ENCODE data around the gene HIP1.
"Not testable (repeated sequence)": the region's sequence is repeated elsewhere in the genome, so short reads cannot be mapped to it uniquely, and the experiment has no call there.

HIP1 gene

DNA sequence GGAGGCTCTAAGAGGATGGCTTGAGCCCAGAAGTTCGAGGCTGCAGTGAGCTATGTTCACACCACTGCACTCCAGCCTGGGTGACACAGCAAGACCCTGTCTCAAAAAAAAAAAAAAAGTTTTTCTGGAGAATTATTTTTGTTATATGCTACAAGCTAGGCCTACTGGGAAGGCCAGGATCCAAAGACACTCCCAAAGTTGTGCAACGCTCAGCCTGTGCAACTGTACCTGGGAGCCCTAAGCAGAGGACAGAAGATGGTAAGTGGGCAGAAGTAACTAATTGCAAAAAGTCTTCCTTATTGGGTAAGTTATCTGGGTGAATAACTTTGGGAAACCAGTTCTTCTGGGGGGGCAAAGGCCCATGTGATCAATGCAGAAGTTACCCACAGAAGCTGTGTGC, 17.3 kb downstream of the HIP1 start:
- no peaks in the 10 kb centered on the region for H3K36me3 ChIP-seq (ENCODE audit: control insufficient read depth, insufficient read depth, low read length)
- no peaks in the 10 kb centered on the region for H3K27me3 ChIP-seq (ENCODE audit: control insufficient read depth, insufficient read depth, low read length)
- no peak overlapping the region for H3K9ac ChIP-seq (ENCODE audit: low read depth, low read length)
- no peaks in the 10 kb centered on the region for H3K4me1 ChIP-seq (ENCODE audit: control insufficient read depth, insufficient read depth, low read length)
- no peaks in the 10 kb centered on the region for H3K9me3 ChIP-seq (ENCODE audit: control insufficient read depth, insufficient read depth, low read length)
- no peak overlapping the region for H3K4me3 ChIP-seq (ENCODE audit: low read depth, low read length)

GRCh38 chr7:75719626-75720025, 19.1 kb downstream of the HIP1 start:
- no peak overlapping the region for H3K9ac ChIP-seq (ENCODE audit: low read depth, low read length)
- no peaks in the 10 kb centered on the region for H3K9me3 ChIP-seq (ENCODE audit: control insufficient read depth, insufficient read depth, low read length)
- no peaks in the 10 kb centered on the region for H3K36me3 ChIP-seq (ENCODE audit: control insufficient read depth, insufficient read depth, low read length)
- no peaks in the 10 kb centered on the region for H3K4me1 ChIP-seq (ENCODE audit: control insufficient read depth, insufficient read depth, low read length)
- no peaks in the 10 kb centered on the region for H3K27me3 ChIP-seq (ENCODE audit: control insufficient read depth, insufficient read depth, low read length)
- H3K4me3 ChIP-seq (ENCODE audit: low read depth, low read length) = no peak overlapping the region

DNA sequence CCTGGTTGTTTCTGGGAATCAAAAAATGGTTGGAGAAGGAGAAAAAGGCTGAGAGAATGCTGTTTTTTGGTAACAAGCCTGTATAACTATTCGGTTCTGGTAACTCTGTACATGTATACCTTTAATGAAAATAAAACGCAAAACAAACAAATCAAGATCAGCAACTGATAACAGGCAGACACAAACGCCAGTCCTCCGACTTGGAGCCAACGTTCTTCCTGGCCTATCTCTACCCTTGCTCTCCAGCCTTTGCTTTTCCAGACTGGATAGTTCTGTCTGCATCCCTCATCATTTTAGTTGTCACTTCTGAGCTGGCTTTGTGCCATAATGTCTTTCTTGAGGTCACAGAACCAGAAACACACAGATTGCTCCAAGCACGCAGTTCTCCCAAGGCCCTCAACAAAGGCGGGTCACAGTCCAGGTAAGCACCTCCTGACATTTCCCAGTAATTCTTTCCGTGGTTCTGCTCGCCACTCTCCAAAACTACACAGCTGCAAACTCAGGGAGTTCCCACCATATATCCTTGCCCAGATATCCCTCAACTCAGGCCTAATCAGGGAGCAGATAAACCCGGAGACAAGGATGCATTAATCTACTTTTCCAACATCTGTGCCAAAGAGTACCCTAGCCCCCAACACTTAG, 20.2 kb downstream of the HIP1 start:
- Histone ChIP-seq H3K9me3 (ENCODE audit: control insufficient read depth, insufficient read depth, low read length) (no peaks in the 10 kb centered on the region), H3K27me3 (ENCODE audit: control insufficient read depth, insufficient read depth, low read length) (no peaks in the 10 kb centered on the region), H3K4me3 (ENCODE audit: low read depth, low read length) (no peak overlapping the region), H3K36me3 (ENCODE audit: control insufficient read depth, insufficient read depth, low read length) (no peaks in the 10 kb centered on the region), H3K9ac (ENCODE audit: low read depth, low read length) (no peak overlapping the region), H3K4me1 (ENCODE audit: control insufficient read depth, insufficient read depth, low read length) (no peaks in the 10 kb centered on the region)

GRCh38 chr7:75717746-75718145, 21.0 kb downstream of the HIP1 start:
- H3K4me1 ChIP-seq (ENCODE audit: control insufficient read depth, insufficient read depth, low read length); H3K9me3 ChIP-seq (ENCODE audit: control insufficient read depth, insufficient read depth, low read length); H3K9ac ChIP-seq (ENCODE audit: low read depth, low read length); H3K27me3 ChIP-seq (ENCODE audit: control insufficient read depth, insufficient read depth, low read length); H3K4me3 ChIP-seq (ENCODE audit: low read depth, low read length); H3K36me3 ChIP-seq (ENCODE audit: control insufficient read depth, insufficient read depth, low read length): not testable (repeated sequence)

GRCh38 chr7:75716992-75717626, 21.6 kb downstream of the HIP1 start:
- Histone ChIP-seq H3K27me3 (ENCODE audit: control insufficient read depth, insufficient read depth, low read length) (no peaks in the 10 kb centered on the region), H3K4me3 (ENCODE audit: low read depth, low read length) (no peak overlapping the region)

GRCh38 chr7:75715864-75716263, 22.9 kb downstream of the HIP1 start:
- no peak overlapping the region for H3K9ac ChIP-seq (ENCODE audit: low read depth, low read length)

More at GRCh38 chr7:75716992-75717626, 21.6 kb downstream of the HIP1 start:
- Histone ChIP-seq H3K36me3 (ENCODE audit: control insufficient read depth, insufficient read depth, low read length) (no peaks in the 10 kb centered on the region), H3K9ac (ENCODE audit: low read depth, low read length) (no peak overlapping the region), H3K9me3 (ENCODE audit: control insufficient read depth, insufficient read depth, low read length) (no peaks in the 10 kb centered on the region), H3K4me1 (ENCODE audit: control insufficient read depth, insufficient read depth, low read length) (no peaks in the 10 kb centered on the region)

DNA sequence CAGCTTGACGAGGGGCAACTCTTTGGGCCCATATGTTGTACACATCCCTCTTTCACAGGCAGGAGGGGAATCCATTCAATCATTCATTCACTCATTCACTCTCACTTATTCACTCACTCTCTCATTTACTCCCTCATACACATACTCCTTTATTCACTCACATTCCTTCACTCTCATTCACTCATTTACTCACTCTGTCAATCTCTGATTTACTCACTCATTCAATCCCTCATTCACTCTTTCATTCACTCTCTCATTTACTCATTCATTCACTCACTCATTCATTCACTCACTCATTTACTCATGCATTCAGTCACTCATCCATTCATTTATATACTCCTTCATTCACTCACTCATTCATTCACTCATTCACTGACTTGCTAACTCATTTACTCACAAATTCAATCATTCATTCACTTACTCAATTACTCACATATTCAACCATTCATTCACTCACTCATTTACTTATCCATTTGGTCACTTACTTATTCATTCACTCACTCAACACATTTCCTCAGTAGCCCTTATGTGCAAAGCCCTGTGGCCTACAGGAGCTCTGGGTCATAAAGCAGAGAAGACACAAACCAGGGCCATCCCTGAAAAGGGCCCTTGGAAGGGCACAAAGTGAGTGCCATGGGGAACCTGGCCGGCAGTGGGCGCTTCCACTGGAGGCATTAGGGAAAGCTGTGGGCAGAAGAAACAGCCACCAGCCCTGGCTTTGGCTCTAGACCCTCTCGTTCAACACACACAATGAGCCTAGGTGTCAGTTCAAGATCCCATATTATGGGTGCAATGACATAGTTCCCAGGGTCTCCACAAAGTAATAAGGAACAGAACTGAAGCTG, 26.0 kb downstream of the HIP1 start:
- Histone ChIP-seq H3K27me3 (ENCODE audit: control insufficient read depth, insufficient read depth, low read length) (no peaks in the 10 kb centered on the region), H3K9ac (ENCODE audit: low read depth, low read length) (no peak overlapping the region), H3K9me3 (ENCODE audit: control insufficient read depth, insufficient read depth, low read length) (no peaks in the 10 kb centered on the region), H3K36me3 (ENCODE audit: control insufficient read depth, insufficient read depth, low read length) (no peaks in the 10 kb centered on the region), H3K4me1 (ENCODE audit: control insufficient read depth, insufficient read depth, low read length) (no peaks in the 10 kb centered on the region), H3K4me3 (ENCODE audit: low read depth, low read length) (no peak overlapping the region)

More at GRCh38 chr7:75715864-75716263, 22.9 kb downstream of the HIP1 start:
- Histone ChIP-seq H3K36me3 (ENCODE audit: control insufficient read depth, insufficient read depth, low read length) (no peaks in the 10 kb centered on the region), H3K9me3 (ENCODE audit: control insufficient read depth, insufficient read depth, low read length) (no peaks in the 10 kb centered on the region), H3K27me3 (ENCODE audit: control insufficient read depth, insufficient read depth, low read length) (no peaks in the 10 kb centered on the region), H3K4me1 (ENCODE audit: control insufficient read depth, insufficient read depth, low read length) (no peaks in the 10 kb centered on the region), H3K4me3 (ENCODE audit: low read depth, low read length) (no peak overlapping the region)

DNA sequence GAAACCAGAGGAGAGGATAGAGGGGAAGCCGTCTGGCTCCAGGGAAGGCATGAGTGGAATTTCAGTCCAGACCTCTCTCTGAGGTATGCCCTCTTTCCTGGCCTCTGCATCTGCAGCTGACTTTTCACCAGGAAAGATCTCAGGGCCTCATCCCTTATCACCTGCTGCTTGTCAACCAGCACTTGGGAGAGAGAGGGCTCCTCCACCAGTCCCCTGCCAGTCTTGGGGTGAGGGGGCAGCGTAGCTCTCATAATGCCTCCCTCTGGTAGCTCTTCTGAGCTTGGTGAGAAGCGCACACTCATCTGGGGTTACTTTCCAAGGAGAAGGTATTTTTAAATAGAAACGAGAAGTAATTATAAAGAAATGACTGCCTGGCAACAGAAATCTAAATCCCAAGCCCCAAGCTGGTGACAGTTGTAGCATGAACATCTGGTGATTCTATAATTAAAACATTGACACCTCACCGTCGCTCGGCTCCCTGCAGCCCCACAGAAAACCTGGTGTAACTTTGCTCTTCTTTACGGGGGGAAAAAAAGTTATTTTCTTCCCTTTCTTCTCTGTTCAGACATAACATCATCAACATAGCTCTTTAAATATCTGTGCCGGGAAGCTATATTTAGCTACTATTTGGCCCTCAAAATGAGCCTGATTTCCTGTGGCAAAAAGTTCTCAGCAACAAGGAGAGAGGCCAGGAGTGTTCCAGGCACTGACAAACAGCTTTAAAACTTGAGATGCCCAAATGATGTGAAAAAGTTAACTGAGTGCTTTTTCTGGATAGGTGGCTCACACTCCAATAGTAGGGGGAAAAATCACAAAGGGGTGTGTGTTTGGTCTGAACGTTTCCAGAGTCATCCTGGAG, 26.9 kb downstream of the HIP1 start:
- Histone ChIP-seq H3K9ac (ENCODE audit: low read depth, low read length) (no peak overlapping the region), H3K36me3 (ENCODE audit: control insufficient read depth, insufficient read depth, low read length) (no peaks in the 10 kb centered on the region), H3K4me3 (ENCODE audit: low read depth, low read length) (no peak overlapping the region), H3K9me3 (ENCODE audit: control insufficient read depth, insufficient read depth, low read length) (no peaks in the 10 kb centered on the region), H3K27me3 (ENCODE audit: control insufficient read depth, insufficient read depth, low read length) (no peaks in the 10 kb centered on the region), H3K4me1 (ENCODE audit: control insufficient read depth, insufficient read depth, low read length) (no peaks in the 10 kb centered on the region)

DNA sequence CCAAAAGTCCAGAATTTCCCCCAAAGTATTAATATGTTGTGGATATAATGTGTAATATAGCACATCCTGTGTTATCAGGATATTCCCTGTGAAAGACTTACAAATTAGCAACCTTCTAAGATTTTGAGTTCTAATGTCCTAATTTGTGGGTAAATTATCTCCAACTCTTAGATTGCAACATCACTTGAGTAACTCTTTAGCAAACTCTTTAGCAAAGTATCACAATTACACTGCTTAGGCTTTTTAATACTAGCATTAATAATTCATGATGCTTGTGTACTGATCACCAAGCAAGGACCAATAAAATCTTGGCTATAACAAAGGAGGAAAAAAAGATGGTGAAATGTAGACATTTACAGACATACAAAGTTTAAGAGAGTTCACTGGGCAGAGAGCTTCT, 27.7 kb downstream of the HIP1 start:
- no peaks in the 10 kb centered on the region for H3K27me3 ChIP-seq (ENCODE audit: control insufficient read depth, insufficient read depth, low read length)
- H3K36me3 ChIP-seq (ENCODE audit: control insufficient read depth, insufficient read depth, low read length) = no peaks in the 10 kb centered on the region
- no peaks in the 10 kb centered on the region for H3K9me3 ChIP-seq (ENCODE audit: control insufficient read depth, insufficient read depth, low read length)
- no peak overlapping the region for H3K4me3 ChIP-seq (ENCODE audit: low read depth, low read length)
- H3K4me1 ChIP-seq (ENCODE audit: control insufficient read depth, insufficient read depth, low read length) = no peaks in the 10 kb centered on the region
- H3K9ac ChIP-seq (ENCODE audit: low read depth, low read length) = no peak overlapping the region

DNA sequence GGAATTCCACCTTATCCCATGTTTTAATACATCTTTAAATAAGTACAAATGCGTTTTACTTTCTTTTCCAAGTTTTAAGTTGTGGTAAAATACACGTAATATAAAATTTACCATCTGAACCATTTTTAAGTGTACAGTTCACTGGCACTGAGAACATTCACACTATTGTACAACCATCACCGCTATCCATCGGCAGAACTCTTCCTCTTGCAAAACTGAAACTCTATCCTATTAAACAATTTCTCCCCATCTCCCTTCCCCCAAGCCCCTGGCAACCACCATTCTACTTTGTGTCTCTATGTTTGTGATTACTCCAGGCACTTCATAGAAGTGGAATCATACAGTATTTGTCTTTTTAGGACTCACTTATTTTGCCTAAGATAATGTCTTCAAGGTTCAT, 33.8 kb downstream of the HIP1 start:
- Histone ChIP-seq H3K9me3 (ENCODE audit: control insufficient read depth, insufficient read depth, low read length) (no peaks in the 10 kb centered on the region), H3K36me3 (ENCODE audit: control insufficient read depth, insufficient read depth, low read length) (no peaks in the 10 kb centered on the region), H3K27me3 (ENCODE audit: control insufficient read depth, insufficient read depth, low read length) (no peaks in the 10 kb centered on the region), H3K4me1 (ENCODE audit: control insufficient read depth, insufficient read depth, low read length) (no peaks in the 10 kb centered on the region), H3K9ac (ENCODE audit: low read depth, low read length) (no peak overlapping the region), H3K4me3 (ENCODE audit: low read depth, low read length) (no peak overlapping the region)

DNA sequence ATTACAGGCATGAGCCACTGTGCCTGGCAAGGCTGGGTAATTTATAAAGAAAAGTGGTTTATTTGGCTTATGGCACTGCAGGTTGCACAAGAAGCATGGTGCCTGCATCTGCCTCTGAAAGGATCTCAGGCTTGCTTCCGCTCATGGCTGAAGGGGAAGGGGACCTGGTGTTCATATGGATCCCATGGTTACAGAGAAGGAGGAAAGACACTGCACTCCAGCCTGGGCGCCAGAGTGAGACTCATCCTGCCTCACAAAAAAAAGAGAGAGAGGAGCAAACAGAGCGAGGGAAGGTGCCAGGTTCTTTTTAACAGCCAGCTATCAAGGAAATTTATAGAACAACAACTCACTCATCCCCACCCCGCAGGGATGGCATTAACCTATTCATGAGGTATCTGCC, 36.2 kb downstream of the HIP1 start:
- no peaks in the 10 kb centered on the region for H3K9me3 ChIP-seq (ENCODE audit: control insufficient read depth, insufficient read depth, low read length)

More for the DNA sequence above, 36.2 kb downstream of the HIP1 start:
- Histone ChIP-seq H3K9ac (ENCODE audit: low read depth, low read length) (no peak overlapping the region), H3K36me3 (ENCODE audit: control insufficient read depth, insufficient read depth, low read length) (no peaks in the 10 kb centered on the region), H3K27me3 (ENCODE audit: control insufficient read depth, insufficient read depth, low read length) (no peaks in the 10 kb centered on the region), H3K4me1 (ENCODE audit: control insufficient read depth, insufficient read depth, low read length) (no peaks in the 10 kb centered on the region), H3K4me3 (ENCODE audit: low read depth, low read length) (no peak overlapping the region)

Measured in iPS-15b (cell line).